Fibroblast of lung (primary cell): ENCODE results near the gene A2M. TPM values are rescaled to one million over a fixed set of nuclear protein-coding genes. Genes with fewer than 3 reads are reported as not detected.

Experiments
- DNase-seq, 2 donors: peaks; one replicate each; pipeline versions ENCODE4 v3.0.0 to v3.0.0-alpha.2; 2010; ENCODE audit warnings: low read depth in 2 of 2
- H2AFZ ChIP-seq: 2 replicates; pipeline ENCODE4 v1.5.1; 2012; ENCODE audit warnings: low read length, control low read depth, inconsistent platforms
- H3K27ac ChIP-seq: 2 replicates; pipeline ENCODE4 v1.5.1; 2011; ENCODE audit warnings: low read length, control low read depth; ENCODE audit not compliant: insufficient read depth
- H3K27me3 ChIP-seq: 2 replicates; pipeline ENCODE4 v1.5.1; 2011; ENCODE audit warnings: mild to moderate bottlenecking, low read length; ENCODE audit not compliant: control insufficient read depth, insufficient read depth
- H3K36me3 ChIP-seq: 2 replicates; pipeline ENCODE4 v1.5.1; 2011; ENCODE audit warnings: low read length; ENCODE audit not compliant: control insufficient read depth, insufficient read depth
- H3K4me1 ChIP-seq: 2 replicates; pipeline ENCODE4 v1.5.1; 2011; ENCODE audit warnings: low read length; ENCODE audit not compliant: control insufficient read depth, insufficient read depth; ENCODE audit errors: extremely low read depth
- H3K4me2 ChIP-seq: 2 replicates; pipeline ENCODE4 v1.5.1; 2011; ENCODE audit warnings: low read length, control low read depth; ENCODE audit not compliant: insufficient read depth; ENCODE audit errors: extremely low read depth
- H3K4me3 ChIP-seq, 4 experiments: fragments of 200-600 bp in 1 of 4; sonication (generic) in 1 of 4; replicated peaks in 1 of 4; 2 replicates each; pipeline ENCODE4 v1.5.1; 2011 to 2016; ENCODE audit warnings: low read length in 4 of 4, low read depth in 3 of 4, mild to moderate bottlenecking in 3 of 4, control low read depth in 2 of 4, inconsistent platforms in 1 of 4, mixed read lengths in 1 of 4; ENCODE audit not compliant: insufficient read depth in 1 of 4; ENCODE audit errors: control extremely low read depth in 1 of 4
- H3K79me2 ChIP-seq: 2 replicates; pipeline ENCODE4 v1.5.1; 2012; ENCODE audit warnings: mild to moderate bottlenecking, low read length, inconsistent platforms; ENCODE audit not compliant: control insufficient read depth, insufficient read depth
- H3K9ac ChIP-seq: 2 replicates; pipeline ENCODE4 v1.5.1; 2011; ENCODE audit warnings: mild to moderate bottlenecking, low read length, control low read depth; ENCODE audit not compliant: insufficient read depth
- H3K9me3 ChIP-seq: 2 replicates; pipeline ENCODE4 v1.5.1; 2012; ENCODE audit warnings: low read depth, low read length; ENCODE audit not compliant: control insufficient read depth, insufficient read depth
- H4K20me1 ChIP-seq: 2 replicates; pipeline ENCODE4 v1.5.1; 2011; ENCODE audit warnings: low read length; ENCODE audit not compliant: control insufficient read depth, insufficient read depth; ENCODE audit errors: extremely low read depth
- CTCF ChIP-seq, 2 donors: IDR thresholded peaks in 1 of 2; conservative IDR thresholded peaks in 1 of 2; 1 replicate in 1 of 2; 2 replicates in 1 of 2; pipeline ENCODE4 v1.5.1; 2011 to 2012; ENCODE audit warnings: low read length in 2 of 2, control low read depth in 1 of 2, inconsistent platforms in 1 of 2, low read depth in 1 of 2, mild to moderate bottlenecking in 1 of 2
- EZH2 ChIP-seq: IDR thresholded peaks from 2 replicates; pipeline ENCODE4 v1.5.1; 2012; ENCODE audit warnings: low read length, control low read depth, mild to moderate bottlenecking; ENCODE audit errors: missing control alignments
- polyA plus RNA-seq, 2 donors: library from polyadenylated mRNA; depleted of rRNA in 1 of 2; stranded (reverse) in 1 of 2; unstranded in 1 of 2; fragments of >200 nt; gene quantifications; 2 replicates each; pipeline ENCODE4 v1.2.1, GENCODE V29; 2011 to 2012; ENCODE audit warnings: missing spikeins in 1 of 2
- total RNA-seq: library from RNA; depleted of rRNA; stranded (reverse); fragments of >200 nt; gene quantifications from 2 replicates; pipeline ENCODE4 v1.2.1, GENCODE V29; 2014

A2M gene
- total and polyA plus RNA-seq, 2 donors (not counting 1 experiment from before 2014, with no cell fraction given): 95.0 to 300 TPM

DNA sequence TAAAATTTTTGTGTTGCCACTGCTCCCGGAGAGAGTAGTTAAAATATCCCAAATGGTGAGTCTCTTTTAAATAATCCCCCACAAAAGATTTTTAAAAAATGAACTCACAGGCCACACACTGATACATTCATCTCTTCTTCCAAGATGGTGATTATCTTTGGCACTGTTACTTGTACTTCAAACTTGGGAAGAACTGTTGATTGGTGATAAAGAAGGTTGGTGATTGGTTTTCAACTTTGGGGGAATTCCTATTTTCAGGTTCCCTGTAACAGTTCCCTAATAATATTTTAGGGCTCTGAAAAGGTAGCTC lies 6.6 kb downstream of the A2M start:
- Histone ChIP-seq H3K27me3 (no peaks in the 10 kb centered on the region), H3K4me2 (no peak overlapping the region), H3K79me2 (no peaks in the 10 kb centered on the region), H3K36me3 (no peaks in the 10 kb centered on the region), H3K4me1 (no peaks in the 10 kb centered on the region), H3K4me3 (no peak overlapping the region), H3K9me3 (no peaks in the 10 kb centered on the region), H3K9ac (no peak overlapping the region), H2AFZ (no peak overlapping the region), H4K20me1 (no peaks in the 10 kb centered on the region), H3K27ac (no peak overlapping the region)
- TF ChIP-seq EZH2 (no peak), CTCF (conservative IDR thresholded peaks at IDR 0.05 in 1 of 2, IDR thresholded peaks at IDR 0.05 in 1 of 2; ENCODE audit: low read depth in 1 of 2, low read length in 2 of 2) (no peak)
- DNase-seq: no peak

- TF ChIP-seq EZH2: no peak
- TF ChIP-seq CTCF (conservative IDR thresholded peaks at IDR 0.05 in 1 of 2, IDR thresholded peaks at IDR 0.05 in 1 of 2; ENCODE audit: low read depth in 1 of 2, low read length in 2 of 2): no peak
- Histone ChIP-seq H3K36me3 (no peaks in the 10 kb centered on the region), H3K9me3 (no peaks in the 10 kb centered on the region), H3K27me3 (no peaks in the 10 kb centered on the region), H3K4me3 (no peak overlapping the region), H3K4me2 (no peak overlapping the region), H3K79me2 (no peaks in the 10 kb centered on the region), H2AFZ (no peak overlapping the region), H4K20me1 (no peaks in the 10 kb centered on the region), H3K4me1 (no peaks in the 10 kb centered on the region), H3K27ac (no peak overlapping the region), H3K9ac (no peak overlapping the region)
- no peak for DNase-seq
Observed at GRCh38 chr12:9108504-9109212, 7.1 kb downstream of the A2M start.

- no peak for DNase-seq
- Histone ChIP-seq H3K27ac (no peak overlapping the region), H4K20me1 (no peaks in the 10 kb centered on the region), H3K4me1 (no peaks in the 10 kb centered on the region), H3K4me2 (no peak overlapping the region), H3K36me3 (no peaks in the 10 kb centered on the region), H2AFZ (no peak overlapping the region), H3K9ac (no peak overlapping the region), H3K27me3 (no peaks in the 10 kb centered on the region), H3K9me3 (no peaks in the 10 kb centered on the region), H3K79me2 (no peaks in the 10 kb centered on the region), H3K4me3 (no peak overlapping the region)
- TF ChIP-seq CTCF (conservative IDR thresholded peaks at IDR 0.05 in 1 of 2, IDR thresholded peaks at IDR 0.05 in 1 of 2; ENCODE audit: low read depth in 1 of 2, low read length in 2 of 2) (no peak), EZH2 (no peak)
Observed at GRCh38 chr12:9107542-9107873, 8.2 kb downstream of the A2M start.
